Activated naive CD4-positive, alpha-beta T cell treated with anti-CD3 and anti-CD28 coated beads, Interleukin-2, amount 50 U/mL, for 16 hours (primary cell): ENCODE measurements around the gene AXDND1.
"Not testable (repeated sequence)": the region's sequence is repeated elsewhere in the genome, so short reads cannot be mapped to it uniquely, and the experiment has no call there.

Experiments used
- DNase-seq: peaks from one replicate; pipeline ENCODE4 v3.0.0-alpha.2; 2020

Gene AXDND1

DNA sequence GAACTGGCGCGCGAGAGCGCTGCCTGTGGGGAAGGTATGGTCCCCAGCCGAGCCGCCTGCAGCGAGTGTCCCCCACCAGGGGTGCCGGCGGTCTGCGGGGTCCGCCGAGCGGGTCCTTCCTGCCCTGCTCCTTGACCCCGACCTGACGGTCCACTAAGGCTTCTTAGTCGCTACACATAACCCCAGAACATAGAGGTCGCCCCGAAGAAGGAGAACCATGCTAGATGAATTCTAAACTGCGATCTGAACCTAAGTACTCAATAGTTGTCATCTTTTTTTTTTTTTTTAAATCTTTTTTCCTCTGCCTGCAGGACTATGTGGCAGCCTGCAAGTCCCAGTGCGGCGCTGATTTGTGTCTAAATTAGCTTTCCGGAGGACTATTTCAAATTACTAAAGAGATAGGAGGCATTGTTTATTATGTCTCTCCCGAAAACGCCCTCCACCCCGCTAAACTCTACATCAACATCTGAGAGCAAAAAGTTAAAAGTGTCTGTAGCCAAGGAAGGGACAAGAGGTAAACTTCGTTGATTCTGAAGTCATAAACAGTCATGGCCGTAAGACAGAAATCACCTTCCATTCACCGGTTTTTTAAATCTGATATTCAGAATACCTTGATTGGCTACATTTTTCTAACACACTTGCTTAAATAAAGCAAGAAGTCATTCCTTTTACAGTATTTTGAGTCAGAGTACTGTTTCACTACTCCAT lies 476 bp downstream of the AXDND1 start:
- peak; percentile 24 for DNase-seq

DNA sequence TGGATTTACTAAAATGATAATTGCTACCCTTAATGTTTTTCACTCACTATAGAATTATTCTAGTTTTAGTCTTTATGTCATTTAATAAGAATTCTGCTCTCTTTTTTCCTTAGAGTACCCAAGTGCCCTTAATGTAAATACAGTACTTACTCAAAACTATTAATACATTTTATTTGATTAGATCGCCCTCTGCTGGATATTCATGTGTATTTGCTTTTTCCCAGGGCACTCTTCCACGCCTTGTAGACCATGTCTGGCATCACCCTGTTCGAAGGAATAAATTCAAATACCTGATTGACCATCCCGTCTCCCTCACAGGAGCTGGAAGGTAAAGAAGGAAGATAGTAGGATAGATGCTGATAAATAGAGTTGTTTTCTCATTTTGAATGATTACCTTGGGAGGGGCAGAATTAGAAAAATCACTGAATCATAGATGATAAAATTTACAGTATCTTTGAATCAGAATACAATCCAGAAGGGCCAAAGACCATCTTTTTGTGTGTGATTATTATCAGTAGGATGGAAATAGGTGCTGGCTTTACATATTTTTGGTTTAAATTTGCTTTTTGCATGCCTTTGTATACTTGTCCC lies 4.1 kb downstream of the AXDND1 start:
- DNase-seq, result no peak

DNA sequence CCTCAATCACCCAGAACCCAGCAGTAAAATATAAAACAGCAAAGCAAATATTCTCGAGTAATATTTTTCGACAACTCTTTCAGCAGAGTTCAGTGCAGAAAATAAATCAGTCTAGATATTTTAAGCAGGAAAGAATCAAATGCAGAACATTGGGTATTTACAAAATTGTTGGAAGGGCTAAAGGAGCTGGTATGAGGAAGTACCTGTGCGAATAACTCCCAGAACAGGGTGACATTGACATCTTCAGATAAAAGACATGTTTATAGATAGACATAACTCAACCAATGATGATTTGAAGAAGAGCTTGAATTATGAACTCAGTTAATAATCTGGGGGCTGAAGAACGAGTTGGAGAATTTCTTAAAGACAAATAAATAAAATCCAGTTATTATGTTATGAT lies 6.4 kb downstream of the AXDND1 start:
- no peak for DNase-seq

DNA sequence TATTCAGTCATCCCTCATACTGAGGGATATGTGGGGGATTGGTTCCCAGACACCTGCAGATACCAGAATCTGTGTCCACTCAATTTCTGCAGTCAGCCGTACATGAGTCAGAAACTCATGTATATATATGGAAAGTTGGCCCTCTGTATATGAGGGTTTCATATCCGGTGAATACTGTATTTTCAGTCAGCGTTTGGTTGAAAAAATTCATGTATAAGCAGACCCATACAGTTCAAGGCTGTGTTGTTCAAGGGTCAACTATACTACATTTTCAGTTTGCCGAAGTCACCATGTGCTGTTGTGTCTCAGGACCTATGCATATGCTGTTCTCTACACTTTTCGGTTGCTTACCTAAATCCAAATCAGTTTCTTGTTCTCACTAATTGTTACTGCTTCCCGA lies 10.5 kb downstream of the AXDND1 start:
- no peak for DNase-seq

DNA sequence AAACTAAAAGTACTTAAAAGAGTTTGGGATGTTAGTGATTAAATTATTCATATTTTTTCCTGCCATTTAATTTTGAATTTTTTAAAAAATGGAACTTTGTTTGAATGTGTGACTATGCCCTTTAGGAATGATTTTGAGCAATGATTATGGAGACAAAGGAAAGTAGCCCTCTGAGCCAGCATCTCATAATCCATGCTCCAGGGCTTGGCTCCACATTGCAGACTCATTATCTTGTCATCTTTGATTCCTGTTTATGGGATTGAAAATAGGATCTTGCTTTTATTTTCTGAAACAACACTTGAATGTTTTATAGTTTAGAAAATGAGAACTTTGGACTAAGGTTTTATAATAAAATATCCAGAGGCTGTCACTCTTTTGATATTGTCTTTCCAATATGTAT lies 14.5 kb downstream of the AXDND1 start:
- DNase-seq, result no peak

DNA sequence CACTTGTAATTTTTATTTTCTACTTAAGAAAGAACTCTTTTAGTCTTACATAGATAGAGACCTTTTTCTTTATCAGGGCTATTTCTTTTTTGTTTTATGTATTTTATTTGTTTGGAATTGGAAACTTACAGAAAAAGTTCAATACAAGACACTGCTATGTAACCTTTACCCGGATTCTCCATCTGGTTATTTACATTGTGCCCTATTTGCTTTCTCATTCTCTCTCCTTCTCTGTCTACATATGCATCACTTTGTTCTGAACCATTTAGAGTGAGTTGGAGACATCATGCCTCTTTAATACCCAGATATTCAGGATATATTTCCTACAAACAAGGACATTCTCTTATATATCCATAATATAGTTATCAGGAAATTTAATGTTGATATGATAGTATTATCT lies 18.3 kb downstream of the AXDND1 start:
- no peak for DNase-seq

DNA sequence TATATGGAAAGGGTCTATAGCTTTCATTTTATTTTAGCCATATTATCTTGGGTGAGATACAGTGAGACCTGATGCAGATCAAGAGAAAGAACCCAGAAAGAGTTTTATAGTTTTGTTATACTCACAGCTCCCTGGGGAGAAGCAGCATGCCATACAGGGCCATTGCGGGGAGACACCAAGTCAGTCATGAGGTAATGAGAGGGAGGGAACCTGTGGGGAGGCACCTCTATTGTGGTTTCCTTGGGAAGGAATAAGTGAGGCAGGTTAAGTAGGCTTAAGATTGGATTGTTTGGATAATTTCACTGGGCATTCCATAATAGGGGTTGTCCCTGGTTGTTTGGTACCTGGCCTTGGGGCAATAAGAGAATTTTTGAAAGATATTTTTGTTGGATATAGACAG lies 19.7 kb downstream of the AXDND1 start:
- DNase-seq, result no peak

DNA sequence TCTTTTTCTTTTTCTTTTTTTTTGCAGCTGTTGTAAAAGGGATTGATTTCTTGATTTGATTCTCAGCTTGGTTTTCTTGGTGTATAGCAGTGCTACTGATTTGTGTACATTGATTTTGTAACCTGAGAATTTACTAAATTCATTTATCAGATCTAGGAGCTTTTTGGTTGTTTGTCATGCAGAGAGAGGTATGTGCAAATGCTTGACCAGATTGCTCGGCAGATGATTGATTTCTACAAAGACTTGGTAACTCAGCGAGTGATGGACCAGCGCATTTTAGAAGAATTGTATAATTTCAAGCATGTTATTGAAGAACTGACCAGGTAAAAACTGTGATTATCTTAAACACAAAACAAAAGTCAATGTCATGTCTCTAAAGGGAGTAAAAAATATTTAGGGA lies 27.9 kb downstream of the AXDND1 start:
- no peak for DNase-seq

DNA sequence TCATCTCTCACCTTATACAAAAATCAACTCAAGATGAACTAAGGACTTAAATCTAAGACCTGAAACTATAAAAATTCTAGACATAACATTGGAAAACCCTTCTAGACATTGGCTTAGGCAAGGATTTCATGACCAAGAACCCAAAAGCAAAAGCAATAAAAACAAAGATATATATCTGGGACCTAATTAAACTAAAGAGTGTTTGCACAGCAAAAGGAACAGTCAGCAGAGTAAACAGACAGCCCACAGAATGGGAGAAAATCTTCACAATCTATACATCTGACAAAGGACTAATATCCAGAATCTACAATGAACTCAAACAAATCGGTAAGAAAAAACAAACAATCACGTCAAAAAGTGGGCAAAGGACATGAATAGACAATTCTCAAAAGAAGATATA lies 33.6 kb downstream of the AXDND1 start:
- DNase-seq, result not testable (repeated sequence)

DNA sequence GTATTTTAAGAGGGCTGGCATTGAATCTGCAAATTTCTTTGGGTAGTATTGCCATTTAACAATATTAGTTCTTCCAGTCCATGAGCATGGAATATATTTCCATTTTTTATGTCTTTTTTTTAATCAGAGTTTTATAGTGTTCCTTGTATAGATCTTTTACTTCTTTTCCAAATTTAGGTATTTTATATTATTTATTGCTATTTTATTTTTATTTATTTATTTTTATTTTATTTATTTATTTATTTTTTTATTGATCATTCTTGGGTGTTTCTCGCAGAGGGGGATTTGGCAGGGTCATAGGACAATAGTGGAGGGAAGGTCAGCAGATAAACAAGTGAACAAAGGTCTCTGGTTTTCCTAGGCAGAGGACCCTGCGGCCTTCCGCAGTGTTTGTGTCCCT lies 52.0 kb downstream of the AXDND1 start:
- not testable (repeated sequence) for DNase-seq

DNA sequence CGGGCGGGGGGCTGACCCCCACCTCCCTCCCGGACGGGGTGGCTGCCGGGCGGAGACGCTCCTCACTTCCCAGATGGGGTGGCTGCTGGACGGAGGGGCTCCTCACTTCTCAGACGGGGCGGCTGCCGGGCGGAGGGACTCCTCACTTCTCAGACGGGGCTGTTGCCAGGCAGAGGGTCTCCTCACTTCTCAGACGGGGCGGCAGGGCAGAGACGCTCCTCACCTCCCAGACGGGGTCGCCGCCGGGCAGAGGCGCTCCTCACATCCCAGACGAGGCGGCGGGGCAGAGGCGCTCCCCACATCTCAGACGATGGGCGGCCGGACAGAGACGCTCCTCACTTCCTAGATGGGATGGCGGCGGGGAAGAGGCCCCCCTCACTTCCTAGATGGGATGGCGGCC lies 52.9 kb downstream of the AXDND1 start:
- DNase-seq, result not testable (repeated sequence)

DNA sequence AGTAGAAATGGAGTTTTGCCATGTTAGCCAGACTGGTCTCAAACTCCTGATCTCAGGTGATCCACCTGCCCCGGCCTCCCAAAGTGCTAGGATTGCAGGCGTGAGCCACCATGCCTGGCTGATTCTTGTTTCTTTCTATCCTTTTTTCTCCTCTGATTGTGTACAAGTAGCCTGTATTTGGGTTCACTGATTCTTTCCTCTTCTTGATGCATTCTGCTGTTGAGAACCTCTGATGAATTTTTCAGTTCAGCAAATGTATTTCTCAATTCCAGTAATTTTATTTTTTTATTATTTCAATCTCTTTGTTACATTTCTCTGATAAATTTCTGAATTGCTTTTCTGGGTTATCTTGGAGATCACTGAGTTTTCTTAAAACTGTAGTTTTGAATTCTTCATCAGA lies 58.8 kb downstream of the AXDND1 start:
- DNase-seq, result no peak

DNA sequence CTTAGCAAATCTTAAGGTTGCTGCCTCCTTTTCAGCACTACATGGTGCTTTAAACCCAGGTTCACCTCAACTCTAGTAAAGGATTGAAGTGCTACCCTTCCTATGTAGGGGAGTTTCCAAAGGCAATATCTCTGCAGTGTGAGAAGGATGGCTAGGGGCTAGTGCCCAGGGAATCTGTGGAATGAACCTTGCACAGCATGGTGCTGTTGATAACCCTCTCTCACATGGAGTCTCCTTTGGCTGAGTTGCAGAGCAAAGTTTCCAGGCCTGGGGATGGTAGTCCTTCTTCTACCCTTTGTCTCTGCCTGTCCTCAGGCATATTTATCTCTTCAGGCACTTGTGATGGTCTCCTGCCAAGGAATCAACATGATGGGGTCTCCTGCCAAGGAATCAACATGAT lies 59.4 kb downstream of the AXDND1 start:
- no peak for DNase-seq

DNA sequence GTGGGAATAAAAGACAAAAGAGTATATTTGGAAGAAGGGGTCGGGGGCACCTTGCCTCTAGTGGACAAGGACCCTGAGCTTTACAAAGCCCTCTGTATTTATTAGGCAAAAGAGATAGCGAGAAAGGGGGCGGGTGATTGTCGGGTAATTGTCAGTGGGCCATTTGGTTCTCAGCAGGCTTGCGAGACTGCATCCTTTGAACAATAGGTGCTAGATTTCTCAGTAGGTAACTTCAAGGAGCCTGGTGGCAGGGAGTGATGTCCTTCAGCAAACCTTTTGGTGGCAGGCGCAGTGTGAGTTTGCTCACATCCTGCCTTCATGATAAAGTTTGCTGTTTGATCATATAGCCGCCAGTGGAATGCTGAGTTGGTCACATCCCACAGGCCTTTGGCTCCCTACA lies 71.4 kb downstream of the AXDND1 start:
- no peak for DNase-seq

DNA sequence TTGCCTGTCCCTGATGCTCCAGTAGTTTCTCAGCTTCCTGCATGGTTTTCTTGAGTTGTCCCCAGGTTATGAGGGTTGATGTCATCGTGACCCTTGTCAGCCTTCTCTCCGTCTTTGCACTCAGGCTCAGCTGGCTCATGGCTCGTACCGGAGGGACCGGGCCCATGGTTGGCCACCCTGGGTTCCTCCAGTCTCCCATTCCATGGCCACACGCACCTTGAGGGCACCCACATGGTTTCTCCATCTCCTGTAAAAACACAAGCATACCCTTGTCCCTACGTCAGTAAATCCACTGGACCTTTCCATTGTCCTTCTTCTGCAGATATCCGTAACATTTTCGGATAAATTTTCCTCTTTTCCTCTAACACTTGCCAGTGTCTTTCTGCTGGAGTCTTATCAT lies 73.9 kb downstream of the AXDND1 start:
- DNase-seq, result not testable (repeated sequence)

DNA sequence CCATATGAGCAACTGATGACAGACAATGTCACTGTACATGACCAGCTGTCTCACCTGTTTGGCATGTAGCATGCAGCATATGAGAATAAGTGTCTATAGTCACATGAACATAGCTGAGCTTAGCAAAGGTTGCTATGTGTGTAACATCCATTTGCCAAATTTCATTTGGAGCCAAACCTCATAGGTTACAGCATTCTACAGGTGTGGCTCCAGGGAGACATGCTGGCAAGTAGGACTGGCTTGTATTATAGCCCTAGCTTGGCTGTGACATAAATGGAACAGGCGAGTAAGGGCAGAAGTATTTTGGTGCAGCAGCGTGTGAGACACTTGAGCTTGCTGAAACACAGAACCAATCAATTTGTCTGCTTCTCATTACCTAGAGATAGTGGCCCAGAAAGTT lies 74.5 kb downstream of the AXDND1 start:
- not testable (repeated sequence) for DNase-seq

DNA sequence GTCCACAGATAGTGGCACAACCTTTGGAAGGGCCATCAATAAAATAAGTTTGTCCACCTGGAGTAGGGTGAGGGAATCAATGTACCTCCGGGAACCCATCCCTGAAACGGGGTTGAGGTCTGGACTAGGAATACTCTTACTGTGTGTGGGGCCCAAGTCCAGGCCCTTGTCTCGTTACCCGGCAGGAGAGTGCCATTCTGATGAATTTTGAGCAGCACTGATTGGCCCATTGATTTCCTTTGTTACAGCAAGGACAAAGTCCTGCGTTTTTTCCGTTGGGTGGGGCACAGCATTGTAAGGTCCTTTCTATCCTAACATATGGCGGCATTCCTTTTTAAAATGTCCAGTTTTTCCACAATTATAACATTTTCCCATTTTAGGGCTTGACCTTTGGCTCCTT lies 75.2 kb downstream of the AXDND1 start:
- no peak for DNase-seq

DNA sequence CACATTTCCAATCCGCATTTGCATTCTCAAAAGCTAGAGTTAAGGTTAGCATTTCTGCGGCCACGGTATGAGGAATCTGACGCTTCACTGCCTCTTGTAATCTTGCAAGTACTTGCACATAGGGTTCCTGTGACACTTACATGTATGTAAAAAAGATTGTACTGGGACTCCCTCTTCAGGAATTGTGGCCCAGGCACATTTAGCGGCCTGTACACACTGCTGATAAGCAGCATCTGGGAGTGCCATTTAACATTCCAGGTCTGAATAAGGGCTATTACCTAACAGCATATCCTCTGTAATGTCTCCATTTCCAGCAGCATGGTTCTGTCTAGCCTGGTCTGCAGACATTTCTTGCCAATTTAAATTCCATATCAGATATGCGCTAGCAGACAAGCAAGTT lies 75.7 kb downstream of the AXDND1 start:
- DNase-seq, result no peak

DNA sequence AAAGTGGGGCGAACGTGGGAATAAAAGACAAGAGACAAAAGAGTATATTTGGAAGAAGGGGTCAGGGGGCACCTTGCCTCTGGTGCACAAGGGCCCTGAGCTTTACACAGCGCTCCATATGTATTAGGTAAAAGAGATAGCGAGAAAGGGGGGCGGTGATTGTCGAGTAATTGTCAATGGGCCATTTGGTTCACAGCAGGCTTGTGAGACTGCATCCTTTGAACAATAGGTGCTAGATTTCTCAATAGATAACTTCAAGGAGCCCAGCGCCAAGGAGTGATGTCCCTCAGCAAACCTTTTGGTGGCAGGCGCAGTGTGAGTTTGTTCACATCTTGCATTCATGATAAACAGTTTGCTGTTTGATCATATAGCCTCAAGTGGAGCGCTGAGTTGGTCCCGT lies 77.1 kb downstream of the AXDND1 start:
- not testable (repeated sequence) for DNase-seq

DNA sequence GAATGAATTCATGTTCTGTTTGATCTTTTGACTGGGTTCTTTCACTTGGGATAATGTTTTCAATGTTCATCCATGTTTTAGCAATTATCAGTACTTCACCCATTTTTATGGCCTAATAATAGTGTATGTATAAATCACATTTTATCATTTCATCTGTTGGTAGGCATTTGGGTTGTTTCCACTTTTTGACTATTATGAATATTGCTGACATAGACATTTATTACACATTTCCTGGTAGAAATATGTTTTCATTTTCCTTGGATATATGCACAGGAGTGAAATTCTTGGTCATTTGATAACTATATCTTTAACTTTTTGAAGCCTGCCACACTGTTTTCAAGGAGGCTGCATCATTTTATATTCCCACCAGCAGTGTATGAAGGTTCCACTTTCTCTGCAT lies 79.8 kb downstream of the AXDND1 start:
- no peak for DNase-seq

DNA sequence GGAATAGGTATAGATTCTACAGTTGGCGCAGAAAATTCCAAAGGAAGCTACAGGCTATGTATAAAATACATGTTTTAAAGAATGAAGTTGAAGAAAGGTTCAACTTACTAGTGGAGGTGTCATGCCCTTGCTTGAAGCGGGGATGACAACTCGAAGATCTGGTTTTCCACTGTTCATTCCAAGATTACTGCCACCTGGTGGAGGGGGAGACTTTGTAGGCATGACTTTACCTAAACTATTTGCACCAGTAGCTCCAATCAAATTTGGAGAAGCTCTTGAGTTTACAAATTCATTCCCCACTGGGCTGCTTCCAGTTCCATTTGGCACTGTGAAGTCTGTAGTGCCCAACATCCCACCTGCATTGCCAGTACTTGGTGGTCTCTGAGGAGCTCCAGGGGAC lies 81.7 kb downstream of the AXDND1 start:
- DNase-seq, result no peak

DNA sequence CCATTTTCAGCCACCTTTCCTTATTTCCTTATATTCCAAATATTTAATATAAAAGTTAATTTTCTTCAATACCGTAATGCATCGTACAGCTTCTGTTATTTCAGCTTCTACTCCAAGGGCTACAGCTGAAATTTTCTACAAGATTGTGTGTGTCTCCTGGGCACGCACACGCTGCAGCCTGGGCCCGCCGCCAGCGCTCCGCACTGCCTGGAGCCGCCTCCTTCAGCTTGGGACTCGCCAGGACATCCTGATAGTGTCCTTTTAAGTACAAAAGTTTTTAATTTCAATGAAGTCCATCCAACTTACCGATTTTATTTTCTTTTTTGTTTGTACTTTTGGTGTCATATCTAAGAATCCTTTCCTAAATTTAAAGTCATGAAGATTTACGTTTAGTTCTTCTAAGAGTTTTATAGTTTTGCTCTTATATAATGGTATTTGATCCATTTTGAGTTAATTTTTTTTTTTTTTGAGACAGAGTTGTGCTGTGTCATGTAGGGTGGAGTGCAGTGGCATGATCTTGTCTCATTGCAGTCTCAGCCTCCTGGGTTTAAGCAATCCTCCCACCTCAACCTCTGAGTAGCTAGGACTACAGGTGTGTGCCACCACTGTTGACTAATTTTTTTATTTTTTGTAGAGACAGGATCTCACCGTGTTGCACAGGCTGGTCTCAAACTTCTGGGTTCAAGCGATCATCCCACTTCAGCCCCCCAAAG lies 82.8 kb downstream of the AXDND1 start:
- DNase-seq, result no peak

DNA sequence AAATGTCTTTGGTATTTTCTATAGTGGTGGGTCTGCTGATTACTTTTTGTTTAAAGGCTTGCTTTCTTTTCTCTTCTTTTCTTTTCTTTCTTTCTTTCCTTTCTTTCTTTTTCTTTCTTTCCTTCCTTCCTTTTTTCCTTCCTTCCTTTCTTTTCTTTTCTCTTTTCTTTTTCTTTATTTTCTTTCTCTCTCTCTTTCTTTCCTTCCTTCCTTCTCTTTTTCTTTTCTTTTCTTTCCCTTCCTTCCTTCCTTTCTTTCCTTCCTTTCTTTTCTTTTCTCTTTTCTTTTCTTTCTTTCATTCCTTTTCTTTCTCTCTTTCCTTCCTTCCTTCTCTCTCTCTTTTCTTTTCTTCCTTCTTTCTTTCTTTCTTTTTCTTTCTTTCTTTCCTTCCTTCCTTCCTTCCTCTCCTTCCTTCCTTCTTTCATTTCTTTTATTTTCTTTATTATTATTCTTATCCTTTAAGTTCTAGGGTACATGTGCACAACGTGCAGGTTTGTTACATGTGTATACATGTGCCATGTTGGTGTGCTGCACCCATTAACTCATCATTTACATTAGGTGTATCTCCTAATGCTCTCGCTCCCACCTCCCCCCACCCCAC lies 93.9 kb downstream of the AXDND1 start:
- not testable (repeated sequence) for DNase-seq

DNA sequence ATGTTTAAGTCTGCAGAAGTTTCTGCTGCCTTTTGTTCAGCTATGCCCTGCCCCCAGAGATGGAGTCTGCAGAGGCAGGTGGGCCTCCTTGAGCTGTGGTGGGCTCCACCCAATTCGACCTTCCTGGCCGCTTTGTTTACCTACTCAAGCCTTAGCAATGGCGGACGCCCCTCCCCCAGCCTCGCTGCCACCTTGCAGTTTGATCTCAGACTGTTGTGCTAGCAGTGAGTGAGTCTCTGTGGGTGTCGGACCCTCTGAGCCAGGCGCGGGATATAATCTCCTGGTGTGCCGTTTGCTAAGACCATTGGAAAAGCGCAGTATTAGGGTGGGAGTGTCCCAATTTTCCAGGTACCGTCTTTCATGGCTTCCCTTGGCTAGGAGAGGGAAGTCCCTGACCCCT lies 99.9 kb downstream of the AXDND1 start:
- DNase-seq, result not testable (repeated sequence)
